Neutrophil (primary cell): ENCODE measurements around the gene HMX1.

Experiments used
- H3K27ac ChIP-seq: fragments of 200-600 bp; sonication (generic); 2 replicates; pipeline ENCODE4 v1.5.1; 2016; ENCODE audit warnings: mild to moderate bottlenecking, moderate library complexity
- H3K27me3 ChIP-seq: fragments of 200-600 bp; sonication (generic); 2 replicates; pipeline ENCODE4 v1.6.0; 2016; ENCODE audit warnings: mild to moderate bottlenecking
- H3K36me3 ChIP-seq: fragments of 200-600 bp; sonication (generic); 2 replicates; pipeline ENCODE4 v1.5.1; 2017
- H3K4me1 ChIP-seq, 2 experiments: fragments of 200-600 bp in 1 of 2; sonication (generic) in 1 of 2; 1 replicate in 1 of 2; 2 replicates in 1 of 2; pipeline versions ENCODE4 v1.5.1 to v1.6.1; 2013 to 2016; ENCODE audit warnings: low read depth in 1 of 2, low read length in 1 of 2, mild to moderate bottlenecking in 1 of 2, moderate library complexity in 1 of 2; ENCODE audit not compliant: control insufficient read depth in 1 of 2, insufficient read depth in 1 of 2
- H3K4me3 ChIP-seq, 2 experiments: fragments of 200-600 bp in 1 of 2; sonication (generic) in 1 of 2; 1 replicate in 1 of 2; 2 replicates in 1 of 2; pipeline ENCODE4 v1.5.1; 2013 to 2016; ENCODE audit warnings: low read depth in 1 of 2, low read length in 1 of 2, mild to moderate bottlenecking in 1 of 2, moderate library complexity in 1 of 2
- H3K9me3 ChIP-seq: fragments of 200-600 bp; sonication (generic); 2 replicates; pipeline ENCODE4 v1.5.1; 2016
- TF ChIP-seq, protein P1 (sequence below): fragments of 200-600 bp; sonication (generic); IDR thresholded peaks from 2 replicates; pipeline ENCODE4 v1.5.1; 2016; ENCODE audit warnings: antibody characterized with exemption

HMX1 gene

DNA sequence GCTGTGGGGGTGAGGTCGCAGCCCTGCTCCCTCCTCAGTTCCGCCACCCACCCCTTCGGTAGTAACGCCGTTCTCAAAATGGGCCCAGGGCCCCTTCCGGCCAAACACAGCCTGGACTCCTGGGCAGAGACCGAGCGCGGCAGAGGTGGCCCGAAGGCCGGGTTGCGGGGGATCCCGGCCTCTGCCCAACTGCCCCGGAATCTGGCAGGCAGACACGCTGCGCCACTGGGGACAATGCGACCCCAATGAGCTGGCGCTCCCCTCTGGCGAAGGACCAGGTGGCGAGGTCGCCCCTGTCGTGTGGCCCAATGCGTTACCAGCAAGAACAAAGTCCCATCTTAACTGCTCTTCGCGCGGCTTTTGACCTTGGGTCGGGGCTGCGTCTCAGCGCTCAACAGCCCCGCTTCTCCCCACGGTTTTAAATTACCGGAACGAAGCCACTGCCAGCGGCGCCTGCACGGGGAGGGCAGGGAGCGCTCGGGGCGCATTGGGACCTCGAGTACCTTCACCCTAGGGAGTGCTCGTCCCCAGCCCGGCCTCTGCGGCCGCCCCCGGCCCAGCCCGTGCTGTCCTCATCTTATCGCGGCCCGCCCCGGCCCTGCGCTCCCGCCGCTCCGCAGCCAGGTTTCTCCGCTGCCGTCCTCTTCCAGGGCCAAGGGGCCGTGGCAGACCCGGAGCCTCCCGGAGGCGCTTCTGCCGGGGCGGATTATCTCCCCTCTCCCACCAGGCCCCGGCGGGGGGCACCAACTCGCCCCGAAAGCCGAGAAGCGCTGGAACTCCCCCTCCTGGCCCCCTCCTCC is 22.2 kb upstream of the HMX1 start:
- no peaks in the 10 kb centered on the region for H3K36me3 ChIP-seq
- H3K4me1 ChIP-seq: no peaks in the 10 kb centered on the region
- peaks cover 99% of the 10 kb centered on the region for H3K27me3 ChIP-seq
- H3K9me3 ChIP-seq: no peaks in the 10 kb centered on the region
- TF ChIP-seq, protein P1, sequence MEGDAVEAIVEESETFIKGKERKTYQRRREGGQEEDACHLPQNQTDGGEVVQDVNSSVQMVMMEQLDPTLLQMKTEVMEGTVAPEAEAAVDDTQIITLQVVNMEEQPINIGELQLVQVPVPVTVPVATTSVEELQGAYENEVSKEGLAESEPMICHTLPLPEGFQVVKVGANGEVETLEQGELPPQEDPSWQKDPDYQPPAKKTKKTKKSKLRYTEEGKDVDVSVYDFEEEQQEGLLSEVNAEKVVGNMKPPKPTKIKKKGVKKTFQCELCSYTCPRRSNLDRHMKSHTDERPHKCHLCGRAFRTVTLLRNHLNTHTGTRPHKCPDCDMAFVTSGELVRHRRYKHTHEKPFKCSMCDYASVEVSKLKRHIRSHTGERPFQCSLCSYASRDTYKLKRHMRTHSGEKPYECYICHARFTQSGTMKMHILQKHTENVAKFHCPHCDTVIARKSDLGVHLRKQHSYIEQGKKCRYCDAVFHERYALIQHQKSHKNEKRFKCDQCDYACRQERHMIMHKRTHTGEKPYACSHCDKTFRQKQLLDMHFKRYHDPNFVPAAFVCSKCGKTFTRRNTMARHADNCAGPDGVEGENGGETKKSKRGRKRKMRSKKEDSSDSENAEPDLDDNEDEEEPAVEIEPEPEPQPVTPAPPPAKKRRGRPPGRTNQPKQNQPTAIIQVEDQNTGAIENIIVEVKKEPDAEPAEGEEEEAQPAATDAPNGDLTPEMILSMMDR: no peak
- no peak overlapping the region for H3K4me3 ChIP-seq
- H3K27ac ChIP-seq: no peak overlapping the region

DNA sequence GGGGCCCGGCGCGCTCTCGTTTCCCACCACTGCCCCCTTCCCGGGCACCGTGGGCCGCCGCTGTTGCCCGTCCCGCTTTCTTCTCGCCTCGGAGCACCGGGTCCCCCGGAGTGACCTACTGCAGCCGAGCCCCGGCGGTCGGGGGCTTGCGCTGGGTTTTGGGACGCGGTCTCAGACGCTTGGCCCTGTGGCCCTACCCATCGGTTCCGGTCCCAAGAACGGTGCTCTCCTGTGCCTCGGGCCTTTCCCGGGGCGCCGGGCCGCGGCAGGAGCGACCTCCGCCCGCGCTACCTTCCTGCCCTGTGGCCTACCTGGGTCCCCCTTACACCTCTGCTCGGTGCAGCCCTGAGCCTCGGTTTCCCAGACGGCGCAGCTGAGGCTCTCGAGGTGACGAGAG is 21.6 kb upstream of the HMX1 start:
- Histone ChIP-seq H3K4me3 (no peak overlapping the region), H3K27ac (no peak overlapping the region), H3K9me3 (no peaks in the 10 kb centered on the region), H3K27me3 (peaks cover 100% of the 10 kb centered on the region), H3K36me3 (no peaks in the 10 kb centered on the region), H3K4me1 (no peaks in the 10 kb centered on the region)
- TF ChIP-seq, protein P1: no peak

DNA sequence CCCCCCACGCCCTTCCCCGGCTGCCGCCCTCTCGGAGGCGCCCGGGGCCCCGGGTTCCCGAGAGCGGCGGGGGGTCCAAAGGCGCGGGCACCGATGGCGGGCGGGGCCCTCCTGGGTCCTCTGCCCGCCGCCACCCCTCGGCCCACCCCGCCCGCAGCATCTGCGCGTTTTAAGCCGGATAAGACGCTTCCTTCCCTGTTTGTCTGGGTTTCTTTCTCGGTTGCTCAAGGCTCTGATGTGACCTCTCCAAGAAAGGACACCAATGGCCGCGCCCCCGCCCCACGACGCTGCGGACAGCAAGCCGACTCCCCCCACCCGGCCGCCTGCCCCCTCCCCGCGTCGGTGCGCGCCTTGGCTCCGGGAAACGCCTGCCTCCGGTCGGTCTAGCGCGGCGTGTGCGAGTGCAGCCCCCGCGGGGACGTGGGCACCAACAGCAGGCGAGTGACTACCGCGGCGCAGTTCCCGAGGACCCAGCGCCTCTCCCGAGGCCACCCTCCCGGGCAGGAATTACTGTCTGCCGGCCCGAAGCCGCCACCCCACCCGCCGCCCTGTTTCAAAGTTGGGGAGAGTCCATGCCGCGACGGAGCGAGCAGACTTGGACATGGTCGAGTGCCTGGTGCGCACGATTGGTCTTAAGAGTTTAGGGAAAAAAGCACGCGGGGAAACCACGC is 21.1 kb upstream of the HMX1 start:
- Histone ChIP-seq H3K9me3 (no peaks in the 10 kb centered on the region), H3K27ac (no peak overlapping the region), H3K4me3 (no peak overlapping the region), H3K4me1 (no peaks in the 10 kb centered on the region), H3K27me3 (peaks cover 100% of the 10 kb centered on the region), H3K36me3 (no peaks in the 10 kb centered on the region)
- TF ChIP-seq, protein P1: no peak

DNA sequence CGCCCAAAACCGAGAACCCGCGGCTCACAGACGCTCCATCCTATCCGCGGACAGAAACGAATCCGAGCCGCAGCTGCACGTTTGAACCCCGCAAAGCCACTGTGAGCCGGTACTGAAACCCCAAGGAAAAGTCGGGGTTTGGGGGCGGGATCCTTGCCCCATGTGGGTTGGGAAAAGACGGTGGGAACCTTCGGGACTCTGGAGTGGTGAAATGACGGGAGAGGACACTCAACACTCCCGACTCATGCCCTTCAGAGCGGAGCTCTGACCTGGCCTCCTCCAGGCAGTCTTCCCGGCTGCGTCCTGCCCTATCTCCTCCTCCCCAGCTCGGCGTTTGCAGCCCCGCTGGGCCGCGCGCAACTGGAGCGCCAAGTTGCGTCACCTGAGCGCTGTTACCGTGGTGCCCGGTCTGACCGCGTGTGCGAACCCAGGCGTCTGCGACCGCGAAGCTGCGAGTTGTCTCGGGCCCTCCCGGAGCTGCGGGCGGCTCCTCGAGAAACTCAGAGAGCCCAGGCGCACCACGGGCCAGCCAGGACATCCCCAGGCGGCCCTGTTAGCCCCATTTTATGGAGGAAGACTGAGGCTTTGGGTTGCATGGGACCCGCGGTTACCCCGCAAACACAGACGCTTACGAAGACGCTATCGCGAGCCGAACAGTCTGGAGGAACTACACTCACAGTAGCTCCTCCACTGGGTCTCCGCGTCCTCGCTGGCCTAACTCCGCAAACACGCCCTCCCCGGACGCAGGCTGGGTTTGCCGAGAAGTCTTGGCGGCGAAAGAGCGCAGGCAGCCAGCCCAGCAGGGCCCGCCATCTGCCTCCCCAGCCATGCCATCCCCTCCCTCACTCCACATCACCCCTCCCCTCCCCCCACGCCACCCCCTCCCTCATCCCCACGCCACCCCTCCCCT is 20.3 kb upstream of the HMX1 start:
- TF ChIP-seq, protein P1: no peak
- no peaks in the 10 kb centered on the region for H3K36me3 ChIP-seq
- no peaks in the 10 kb centered on the region for H3K4me1 ChIP-seq
- H3K27ac ChIP-seq: no peak overlapping the region
- no peaks in the 10 kb centered on the region for H3K9me3 ChIP-seq
- H3K27me3 ChIP-seq: peaks cover 100% of the 10 kb centered on the region
- no peak overlapping the region for H3K4me3 ChIP-seq

DNA sequence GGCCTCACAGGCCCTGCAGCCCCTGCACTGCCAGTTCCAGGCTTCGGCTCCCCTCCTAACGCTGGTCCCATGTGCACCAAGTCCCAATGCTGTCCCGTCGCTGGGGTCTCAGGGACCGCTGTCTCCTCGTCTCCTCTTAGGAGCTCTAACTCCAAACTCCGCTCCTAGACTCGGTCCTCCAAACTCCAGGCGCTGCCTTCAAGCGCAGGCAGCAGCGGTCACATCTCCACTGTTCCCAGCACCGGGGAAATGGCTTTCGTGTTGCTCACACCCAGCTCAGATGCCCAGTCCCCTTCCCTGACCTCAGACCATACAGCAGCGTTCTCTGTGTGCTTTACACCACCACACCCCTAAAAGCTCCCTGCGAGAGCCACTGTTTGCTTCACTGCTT is 19.6 kb upstream of the HMX1 start:
- TF ChIP-seq, protein P1: no peak
- H3K27me3 ChIP-seq: peaks cover 100% of the 10 kb centered on the region
- no peak overlapping the region for H3K4me3 ChIP-seq
- no peak overlapping the region for H3K27ac ChIP-seq
- no peaks in the 10 kb centered on the region for H3K36me3 ChIP-seq
- H3K4me1 ChIP-seq: no peaks in the 10 kb centered on the region
- H3K9me3 ChIP-seq: no peaks in the 10 kb centered on the region
